Progenitor cell of endocrine pancreas (in vitro differentiated cells): ENCODE data around the gene SCRT2. TPM values are rescaled to one million over a fixed set of nuclear protein-coding genes. Genes with fewer than 3 reads are reported as not detected.

ENCODE experiments used
- DNase-seq: peaks from one replicate; pipeline ENCODE4 v3.0.0; 2021; ENCODE audit warnings: low spot score; ENCODE audit not compliant: unreplicated experiment
- H3K27ac Mint-ChIP-seq: 2 replicates; pipeline ENCODE4 v1.8.0; 2021; ENCODE audit warnings: mild to moderate bottlenecking, moderate library complexity, mixed read lengths
- H3K27me3 Mint-ChIP-seq: 2 replicates; pipeline ENCODE4 v1.8.0; 2021; ENCODE audit warnings: mixed read lengths
- H3K36me3 Mint-ChIP-seq: 2 replicates; pipeline ENCODE4 v1.8.0; 2022; ENCODE audit warnings: mixed read lengths; ENCODE audit not compliant: insufficient read depth
- H3K4me1 Mint-ChIP-seq: 2 replicates; pipeline ENCODE4 v1.8.0; 2021; ENCODE audit warnings: low read depth, mixed read lengths
- H3K4me3 Mint-ChIP-seq: 2 replicates; pipeline ENCODE4 v1.8.0; 2021; ENCODE audit warnings: low read depth, mild to moderate bottlenecking, moderate library complexity, mixed read lengths
- H3K9me3 Mint-ChIP-seq: 2 replicates; pipeline ENCODE4 v1.8.0; 2021; ENCODE audit warnings: low read depth, mixed read lengths
- CTCF ChIP-seq: fragments of 200-600 bp; sonication (generic); IDR thresholded peaks from one replicate; pipeline ENCODE4 v1.5.0; 2021; ENCODE audit warnings: antibody characterized with exemption, mild to moderate bottlenecking; ENCODE audit not compliant: unreplicated experiment
- total RNA-seq: library from RNA; stranded (reverse); gene quantifications from 2 replicates; pipeline ENCODE4 v1.2.1, GENCODE V29; 2021

Gene SCRT2
- total RNA-seq, 1 donor from 2014 or later: not detected

- Mint-ChIP-seq H3K4me1 (peaks cover 8% of the 10 kb centered on the region), H3K4me3 (no peak overlapping the region), H3K9me3 (peaks cover 5% of the 10 kb centered on the region), H3K27ac (no peak overlapping the region), H3K36me3 (peaks cover 1% of the 10 kb centered on the region), H3K27me3 (peaks cover 53% of the 10 kb centered on the region)
- TF ChIP-seq CTCF: no peak
- DNase-seq: no peak
Measured at GRCh38 chr20:707451-708110, 32.0 kb upstream of the SCRT2 start.

- Mint-ChIP-seq H3K36me3 (peaks cover 1% of the 10 kb centered on the region), H3K9me3 (peaks cover 5% of the 10 kb centered on the region), H3K27ac (no peak overlapping the region), H3K27me3 (peaks cover 60% of the 10 kb centered on the region), H3K4me1 (peaks cover 8% of the 10 kb centered on the region), H3K4me3 (no peak overlapping the region)
- TF ChIP-seq CTCF: no peak
- no peak for DNase-seq
Measured at GRCh38 chr20:706366-706885, 30.8 kb upstream of the SCRT2 start.

GRCh38 chr20:704726-705125 lies 29.1 kb upstream of the SCRT2 start:
- peaks cover 1% of the 10 kb centered on the region for H3K36me3 Mint-ChIP-seq
- peaks cover 5% of the 10 kb centered on the region for H3K9me3 Mint-ChIP-seq
- H3K4me1 Mint-ChIP-seq: peaks cover 4% of the 10 kb centered on the region
- peaks cover 63% of the 10 kb centered on the region for H3K27me3 Mint-ChIP-seq
- H3K4me3 Mint-ChIP-seq: no peak overlapping the region
- H3K27ac Mint-ChIP-seq: no peak overlapping the region
- DNase-seq: no peak
- TF ChIP-seq CTCF: no peak

GRCh38 chr20:703426-703825 lies 27.8 kb upstream of the SCRT2 start:
- H3K4me1 Mint-ChIP-seq: no peaks in the 10 kb centered on the region
- H3K36me3 Mint-ChIP-seq: no peaks in the 10 kb centered on the region
- no peak overlapping the region for H3K4me3 Mint-ChIP-seq
- no peak for TF ChIP-seq CTCF
- no peak overlapping the region for H3K27ac Mint-ChIP-seq
- no peak for DNase-seq
- H3K9me3 Mint-ChIP-seq: no peaks in the 10 kb centered on the region
- H3K27me3 Mint-ChIP-seq: peaks cover 64% of the 10 kb centered on the region

- no peaks in the 10 kb centered on the region for H3K9me3 Mint-ChIP-seq
- no peak overlapping the region for H3K27ac Mint-ChIP-seq
- no peak for DNase-seq
- H3K27me3 Mint-ChIP-seq: peaks cover 68% of the 10 kb centered on the region
- peaks cover 3% of the 10 kb centered on the region for H3K4me1 Mint-ChIP-seq
- H3K4me3 Mint-ChIP-seq: no peak overlapping the region
- no peak for TF ChIP-seq CTCF
- no peaks in the 10 kb centered on the region for H3K36me3 Mint-ChIP-seq
Measured at GRCh38 chr20:703006-703405, 27.4 kb upstream of the SCRT2 start.
